Mammary epithelial cell (primary cell): ENCODE measurements around the gene HSPA5.

Experiments used
- CTCF ChIP-seq, 2 donors: IDR thresholded peaks in 1 of 2; conservative IDR thresholded peaks in 1 of 2; 2 replicates each; pipeline ENCODE4 v1.5.1; 2011 to 2012; ENCODE audit warnings: inconsistent platforms in 2 of 2, low read length in 2 of 2, mild to moderate bottlenecking in 2 of 2, control low read depth in 1 of 2, low read depth in 1 of 2; ENCODE audit not compliant: insufficient read depth in 1 of 2; ENCODE audit errors: extremely low read depth in 1 of 2
- EZH2 ChIP-seq: IDR thresholded peaks from 2 replicates; pipeline ENCODE4 v1.6.1; 2012; ENCODE audit warnings: low read length, inconsistent platforms, borderline replicate concordance

- TF ChIP-seq CTCF (conservative IDR thresholded peaks at IDR 0.05 in 1 of 2, IDR thresholded peaks at IDR 0.05 in 1 of 2; ENCODE audit: extremely low read depth in 1 of 2, insufficient read depth in 1 of 2, low read depth in 1 of 2, low read length in 2 of 2) (peak in 1 of 2 donors; percentile 20), EZH2 (no peak)
Observed at GRCh38 chr9:125241000-125241862, at the start of gene HSPA5.
